Hepatocyte (in vitro differentiated cells): ENCODE measurements around the gene C13orf42.

ENCODE experiments used
- CTCF ChIP-seq: fragments of 200-600 bp; sonication (generic); IDR thresholded peaks from 2 replicates; pipeline ENCODE4 v1.5.1; 2016; ENCODE audit warnings: antibody characterized with exemption, mild to moderate bottlenecking; ENCODE audit not compliant: poor library complexity
- EZH2 ChIP-seq: fragments of 200-600 bp; sonication (generic); IDR thresholded peaks from 2 replicates; pipeline ENCODE4 v1.6.1; 2016; ENCODE audit warnings: antibody characterized with exemption, mild to moderate bottlenecking, borderline replicate concordance
- EZH2phosphoT487 ChIP-seq: fragments of 200-600 bp; sonication (generic); IDR thresholded peaks from one replicate; pipeline ENCODE4 v1.6.1; 2018; ENCODE audit warnings: antibody characterized with exemption, mild to moderate bottlenecking, low read depth, moderate library complexity; ENCODE audit not compliant: unreplicated experiment, severe bottlenecking

- TF ChIP-seq CTCF (no peak), EZH2 (no peak), EZH2phosphoT487 (no peak)
Measured at GRCh38 chr13:51044023-51044665, 66.9 kb downstream of the C13orf42 start.
